Motor neuron (in vitro differentiated cells): ENCODE measurements around the gene ADGRG6. TPM values are rescaled to one million over a fixed set of nuclear protein-coding genes. Genes with fewer than 3 reads are reported as not detected.
A peak's percentile ranks its signal among the peaks of the same experiment; 100 is the strongest.

ENCODE experiments used
- ATAC-seq, 8 experiments: fragments of 200-7000 bp; cut with Tn5 transposase; replicated peaks in 6 of 8; 2 replicates each; pipeline ENCODE4 v1.8.0; 2021; ENCODE audit warnings: mild to moderate bottlenecking in 8 of 8, moderate library complexity in 8 of 8
- H3K27ac ChIP-seq, 2 donors: fragments of 250-450 bp; sonication (Bioruptor Pico); 2 replicates each; pipeline ENCODE4 v1.9.0; 2021; ENCODE audit warnings: antibody characterized with exemption in 2 of 2, mild to moderate bottlenecking in 2 of 2, moderate library complexity in 1 of 2
- H3K4me1 ChIP-seq, 2 donors: fragments of 250-450 bp; sonication (Bioruptor Pico); replicated peaks in 1 of 2; 2 replicates each; pipeline ENCODE4 v1.6.1; 2021; ENCODE audit warnings: antibody characterized with exemption in 2 of 2, mild to moderate bottlenecking in 2 of 2, moderate library complexity in 1 of 2
- H3K4me3 ChIP-seq, 5 donors: fragments of 250-450 bp; sonication (Bioruptor Pico); 2 replicates each; pipeline ENCODE4 v1.9.0; 2021; ENCODE audit warnings: antibody characterized with exemption in 5 of 5, mild to moderate bottlenecking in 5 of 5, moderate library complexity in 4 of 5
- WGBS, 10 experiments: fragments of 450-650 bp; shearing (Covaris generic); methylation state at CpG; one replicate each; pipeline ENCODE4 v1.0.0; 2022; 5-methylcytosine and 5-hydroxymethylcytosine counted together
- in situ Hi-C, 9 experiments: fragments of 400-800 bp; cut with MboI; loops; one replicate each; pipeline ENCODE4 v1.15.0; 2021; ENCODE audit warnings: low sequenced_read_pairs in 9 of 9, low pct_unique_long_range_greater_than_20kb in 2 of 9; ENCODE audit not compliant: unreplicated experiment in 9 of 9
- total RNA-seq, 8 experiments: library from RNA; unstranded; fragments of 300-600 nt; gene quantifications; 2 replicates each; pipeline versions ENCODE4 v1.2.3 to v1.2.4, GENCODE V29; 2022

Gene ADGRG6
- total RNA-seq, 8 experiments from 2014 or later, result 0.07 to 0.71 (median 0.53) TPM

GRCh38 chr6:142331601-142332000 is 29.8 kb downstream of the ADGRG6 start:
- Histone ChIP-seq H3K27ac (no peak overlapping the region), H3K4me3 (no peak overlapping the region), H3K4me1 (peaks cover 5 to 19% of the 10 kb centered on the region in 2 donors)
- in situ Hi-C loops, result no loop called here
- WGBS, 10 experiments, result 30 to 83% (median 60%) methylated on average over 1 to 3 of the region's 3 CpGs
- ATAC-seq, result no peak

- in situ Hi-C loops, result no loop called here
- 61 to 100% (median 81%) methylated on average over 1 to 6 of the region's 7 CpGs for whole genome bisulfite sequencing, 10 experiments
- no peak overlapping the region for H3K27ac ChIP-seq
- H3K4me3 ChIP-seq, result no peak overlapping the region
- H3K4me1 ChIP-seq, result peaks cover 5 to 18% of the 10 kb centered on the region in 2 donors
- ATAC-seq, result no peak
These were observed 30.7 kb downstream of the ADGRG6 start for GRCh38 chr6:142332393-142333098.

- Histone ChIP-seq H3K4me1 (peaks cover 5 to 18% of the 10 kb centered on the region in 2 donors), H3K27ac (no peak overlapping the region), H3K4me3 (no peak overlapping the region)
- WGBS, 10 experiments, result 60 to 100% (median 90%) methylated on average over 1 to 2 of the region's 2 CpGs; no CpG with 5 or more reads in 3 of the 10 experiments
- ATAC-seq, result no peak
- in situ Hi-C loops, result no loop called here
These were observed 31.6 kb downstream of the ADGRG6 start for GRCh38 chr6:142333431-142333830.

GRCh38 chr6:142334294-142334693 is 32.5 kb downstream of the ADGRG6 start:
- WGBS, 10 experiments, result 55 to 94% (median 87%) methylated on average over 1 to 2 of the region's 2 CpGs; no CpG with 5 or more reads in 3 of the 10 experiments
- H3K4me3 ChIP-seq, result no peak overlapping the region
- H3K4me1 ChIP-seq, result peaks cover 5 to 18% of the 10 kb centered on the region in 2 donors
- ATAC-seq, result no peak
- H3K27ac ChIP-seq, result no peak overlapping the region
- in situ Hi-C loops, result no loop called here

GRCh38 chr6:142335415-142335814 is 33.6 kb downstream of the ADGRG6 start:
- WGBS, 10 experiments, result 50 to 94% (median 74%) methylated on average over 1 to 2 of the region's 2 CpGs
- H3K4me1 ChIP-seq, result peaks cover 6 to 14% of the 10 kb centered on the region in 2 donors
- in situ Hi-C loops, result no loop called here
- no peak for ATAC-seq
- no peak overlapping the region for H3K4me3 ChIP-seq
- H3K27ac ChIP-seq, result no peak overlapping the region

GRCh38 chr6:142336183-142336582 is 34.4 kb downstream of the ADGRG6 start:
- Histone ChIP-seq H3K4me3 (no peak overlapping the region), H3K27ac (no peak overlapping the region), H3K4me1 (peaks cover 8 to 11% of the 10 kb centered on the region in 2 donors)
- in situ Hi-C loops, result no loop called here
- no peak for ATAC-seq

GRCh38 chr6:142336787-142337186 is 35.0 kb downstream of the ADGRG6 start:
- Histone ChIP-seq H3K27ac (no peak overlapping the region), H3K4me3 (no peak overlapping the region), H3K4me1 (peaks cover 8 to 11% of the 10 kb centered on the region in 2 donors)
- 0 to 100% (median 75%) methylated on average over 1 to 3 of the region's 3 CpGs; no CpG with 5 or more reads in 5 of the 10 experiments for WGBS, 10 experiments
- no peak for ATAC-seq
- in situ Hi-C loops, result no loop called here

- 67 to 100% (median 92%) methylated on average over 1 to 2 of the region's 2 CpGs; no CpG with 5 or more reads in 2 of the 10 experiments for WGBS, 10 experiments
- H3K27ac ChIP-seq, result no peak overlapping the region
- H3K4me3 ChIP-seq, result no peak overlapping the region
- no peak for ATAC-seq
- H3K4me1 ChIP-seq, result peaks cover 8 to 9% of the 10 kb centered on the region in 2 donors
- in situ Hi-C loops, result no loop called here
These were observed 37.3 kb downstream of the ADGRG6 start for GRCh38 chr6:142339113-142339512.

GRCh38 chr6:142339968-142340658 is 38.3 kb downstream of the ADGRG6 start:
- Histone ChIP-seq H3K4me3 (no peak overlapping the region), H3K27ac (no peak overlapping the region), H3K4me1 (peaks cover 8 to 9% of the 10 kb centered on the region in 2 donors)
- 0 to 50% (median 13%) methylated on average over 1 of the region's 1 CpG; no CpG with 5 or more reads in 3 of the 10 experiments for WGBS, 10 experiments
- peak in 6 of 8 experiments; percentile 31 to 97 (median 58) for ATAC-seq
- in situ Hi-C loops, result no loop called here

- no peak for ATAC-seq
- Histone ChIP-seq H3K4me1 (peaks cover 8 to 9% of the 10 kb centered on the region in 2 donors), H3K4me3 (no peak overlapping the region), H3K27ac (no peak overlapping the region)
- in situ Hi-C loops, result no loop called here
- WGBS, 10 experiments, result 43 to 100% (median 91%) methylated on average over 1 to 2 of the region's 2 CpGs
These were observed 40.1 kb downstream of the ADGRG6 start for GRCh38 chr6:142341855-142342330.

GRCh38 chr6:142342986-142343385 is 41.2 kb downstream of the ADGRG6 start:
- H3K4me3 ChIP-seq, result no peak overlapping the region
- H3K27ac ChIP-seq, result no peak overlapping the region
- H3K4me1 ChIP-seq, result peaks cover 8 to 9% of the 10 kb centered on the region in 2 donors
- in situ Hi-C loops, result no loop called here
- ATAC-seq, result no peak

- Histone ChIP-seq H3K4me1 (peaks cover 8 to 9% of the 10 kb centered on the region in 2 donors), H3K4me3 (no peak overlapping the region), H3K27ac (no peak overlapping the region)
- in situ Hi-C loops, result no loop called here
- WGBS, 10 experiments, result 88 to 100% (median 100%) methylated on average over 1 of the region's 1 CpG
- no peak for ATAC-seq
These were observed 42.1 kb downstream of the ADGRG6 start for GRCh38 chr6:142343938-142344337.

- in situ Hi-C loops, result no loop called here
- H3K4me1 ChIP-seq, result peaks cover 6 to 7% of the 10 kb centered on the region in 2 donors
- WGBS, 10 experiments, result 42 to 100% (median 96%) methylated on average over 1 of the region's 1 CpG; no CpG with 5 or more reads in 2 of the 10 experiments
These were observed 43.5 kb downstream of the ADGRG6 start for GRCh38 chr6:142345261-142345660.

More at GRCh38 chr6:142345261-142345660, 43.5 kb downstream of the ADGRG6 start:
- no peak overlapping the region for H3K27ac ChIP-seq
- H3K4me3 ChIP-seq, result no peak overlapping the region
- ATAC-seq, result no peak
